Bronchial epithelial cell (primary cell): Measurements from ENCODE around the gene SLC6A3. TPM values are rescaled to one million over a fixed set of nuclear protein-coding genes. Genes with fewer than 3 reads are reported as not detected.
"Not testable (repeated sequence)": the region's sequence is repeated elsewhere in the genome, so short reads cannot be mapped to it uniquely, and the experiment has no call there.

Source experiments
- DNase-seq: peaks from one replicate; pipeline ENCODE4 v3.0.0-alpha.2; 2010; ENCODE audit warnings: low read depth
- FAIRE-seq: peaks from 2 replicates; lab custom pipeline; 2011; peaks lifted over from hg19 to GRCh38; lab: Jason Lieb, UNC
- H3K27me3 ChIP-seq: 2 replicates; pipeline ENCODE4 v1.5.1; 2011; ENCODE audit warnings: low read length; ENCODE audit not compliant: control insufficient read depth, insufficient read depth
- H3K36me3 ChIP-seq: 2 replicates; pipeline ENCODE4 v1.5.1; 2011; ENCODE audit warnings: low read length; ENCODE audit not compliant: control insufficient read depth, insufficient read depth
- H3K4me3 ChIP-seq: 2 replicates; pipeline ENCODE4 v1.5.1; 2011; ENCODE audit warnings: mild to moderate bottlenecking, low read depth, low read length, control low read depth
- total RNA-seq: library from RNA; depleted of rRNA; stranded (reverse); fragments of >200 nt; gene quantifications from 2 replicates; pipeline ENCODE4 v1.2.1, GENCODE V29; 2014
- TF ChIP-seq, protein P1 (sequence below): IDR thresholded peaks from 2 replicates; pipeline ENCODE4 v1.5.1; 2011; ENCODE audit warnings: mild to moderate bottlenecking, moderate library complexity, low read length, control low read depth, inconsistent platforms; ENCODE audit not compliant: insufficient read depth, severe bottlenecking

The SLC6A3 gene
- total RNA-seq, 1 donor from 2014 or later: not detected

DNA sequence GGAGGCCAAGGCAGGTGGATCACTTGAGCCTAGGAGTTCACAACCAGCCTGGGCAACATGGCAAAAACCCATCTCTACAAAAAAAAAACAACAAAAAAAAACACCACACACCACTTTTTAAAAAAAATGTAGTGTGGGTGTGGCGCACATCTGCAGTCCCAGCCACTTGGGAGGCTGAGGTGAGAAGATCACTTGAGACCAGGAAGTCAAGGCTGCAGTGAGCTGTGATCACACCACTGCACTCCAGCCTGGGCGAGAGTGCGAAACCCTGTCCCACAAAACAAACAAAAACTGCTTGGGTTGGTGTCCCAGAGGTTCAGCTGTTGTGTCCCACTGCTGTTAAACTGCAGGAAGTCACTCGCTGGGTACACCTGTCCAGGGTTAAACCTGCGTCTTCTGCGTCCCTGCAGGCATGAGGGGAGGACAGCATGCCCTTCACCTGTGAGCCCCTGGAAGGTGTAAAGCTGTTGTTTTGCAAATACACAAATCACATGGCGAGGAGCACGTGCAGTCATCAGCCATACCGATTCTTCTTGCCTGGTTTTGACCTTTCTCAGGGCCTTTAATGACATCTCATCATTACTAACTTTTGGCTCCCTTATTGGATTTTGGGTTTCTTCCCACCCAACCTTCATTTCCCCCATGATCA is 71.1 kb downstream of the SLC6A3 start:
- Histone ChIP-seq H3K27me3 (peaks cover 1% of the 10 kb centered on the region), H3K4me3 (no peak overlapping the region), H3K36me3 (no peaks in the 10 kb centered on the region)
- TF ChIP-seq, protein P1, sequence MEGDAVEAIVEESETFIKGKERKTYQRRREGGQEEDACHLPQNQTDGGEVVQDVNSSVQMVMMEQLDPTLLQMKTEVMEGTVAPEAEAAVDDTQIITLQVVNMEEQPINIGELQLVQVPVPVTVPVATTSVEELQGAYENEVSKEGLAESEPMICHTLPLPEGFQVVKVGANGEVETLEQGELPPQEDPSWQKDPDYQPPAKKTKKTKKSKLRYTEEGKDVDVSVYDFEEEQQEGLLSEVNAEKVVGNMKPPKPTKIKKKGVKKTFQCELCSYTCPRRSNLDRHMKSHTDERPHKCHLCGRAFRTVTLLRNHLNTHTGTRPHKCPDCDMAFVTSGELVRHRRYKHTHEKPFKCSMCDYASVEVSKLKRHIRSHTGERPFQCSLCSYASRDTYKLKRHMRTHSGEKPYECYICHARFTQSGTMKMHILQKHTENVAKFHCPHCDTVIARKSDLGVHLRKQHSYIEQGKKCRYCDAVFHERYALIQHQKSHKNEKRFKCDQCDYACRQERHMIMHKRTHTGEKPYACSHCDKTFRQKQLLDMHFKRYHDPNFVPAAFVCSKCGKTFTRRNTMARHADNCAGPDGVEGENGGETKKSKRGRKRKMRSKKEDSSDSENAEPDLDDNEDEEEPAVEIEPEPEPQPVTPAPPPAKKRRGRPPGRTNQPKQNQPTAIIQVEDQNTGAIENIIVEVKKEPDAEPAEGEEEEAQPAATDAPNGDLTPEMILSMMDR: no peak
- no peak for FAIRE-seq
- no peak for DNase-seq

DNA sequence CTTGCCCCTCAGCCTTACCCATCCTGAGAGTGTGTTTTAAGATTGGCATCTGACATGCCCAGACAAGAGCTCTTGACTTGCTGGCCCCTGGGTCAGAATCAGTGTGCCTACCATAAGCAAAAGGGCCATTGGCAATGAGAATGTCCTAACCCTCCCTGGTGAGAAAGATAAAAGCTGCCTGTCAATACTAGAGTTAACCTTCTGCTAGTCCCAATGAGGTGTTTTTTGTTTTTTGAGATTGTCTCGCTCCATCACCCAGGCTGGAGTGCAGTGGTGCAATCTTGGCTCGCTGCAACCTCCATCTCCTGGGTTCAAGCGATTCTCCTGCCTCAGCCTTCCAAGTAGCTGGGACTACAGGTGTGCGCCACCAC is 73.3 kb downstream of the SLC6A3 start:
- not testable (repeated sequence) for H3K4me3 ChIP-seq, H3K27me3 ChIP-seq, DNase-seq, H3K36me3 ChIP-seq, FAIRE-seq

DNA sequence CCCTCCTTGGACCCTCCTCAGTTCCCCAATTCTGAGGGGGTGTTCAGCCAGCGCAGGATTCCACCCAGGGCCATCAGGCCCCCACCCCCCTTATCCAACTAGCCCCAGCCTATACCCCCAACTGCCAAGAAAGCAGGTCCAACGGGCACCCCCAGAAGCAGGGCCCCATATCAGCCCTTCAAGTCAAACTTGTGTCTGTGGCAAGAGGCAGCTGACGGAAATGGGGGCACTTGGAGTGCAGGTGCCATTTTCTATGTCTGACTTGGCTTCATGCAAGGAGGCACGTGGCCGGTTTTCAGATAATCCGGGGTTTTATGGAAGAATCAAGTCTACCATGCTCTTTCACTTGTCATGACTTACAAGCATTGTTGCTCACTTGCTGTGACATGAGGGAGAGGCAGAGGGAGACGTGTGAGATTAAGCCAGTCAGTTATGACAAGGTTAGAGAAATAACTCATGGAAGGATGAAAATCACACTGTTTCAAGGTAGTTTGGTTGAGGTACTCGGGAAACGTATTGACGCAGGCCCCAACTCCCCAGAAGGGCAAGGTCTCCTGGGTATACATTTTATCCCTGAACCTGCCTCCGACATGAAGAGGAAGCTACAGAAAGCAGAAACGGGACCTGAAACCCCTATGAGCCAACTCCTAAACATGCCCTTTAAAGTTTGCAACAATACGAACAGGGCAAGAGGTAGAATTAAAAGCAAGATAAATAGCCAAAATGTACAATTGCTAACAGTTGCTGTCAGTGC is 73.8 kb downstream of the SLC6A3 start:
- TF ChIP-seq, protein P1: no peak
- H3K4me3 ChIP-seq: no peak overlapping the region
- no peaks in the 10 kb centered on the region for H3K36me3 ChIP-seq
- FAIRE-seq (no peak), DNase-seq (no peak)
- peaks cover 1% of the 10 kb centered on the region for H3K27me3 ChIP-seq

- FAIRE-seq: no peak
- Histone ChIP-seq H3K36me3 (no peaks in the 10 kb centered on the region), H3K27me3 (peaks cover 1% of the 10 kb centered on the region)
Measured at GRCh38 chr5:1370006-1370405, 75.2 kb downstream of the SLC6A3 start.

GRCh38 chr5:1368756-1369155 is 76.5 kb downstream of the SLC6A3 start:
- FAIRE-seq (no peak), DNase-seq (no peak)
- no peak overlapping the region for H3K4me3 ChIP-seq
- no peaks in the 10 kb centered on the region for H3K27me3 ChIP-seq
- TF ChIP-seq, protein P1: no peak
- H3K36me3 ChIP-seq: no peaks in the 10 kb centered on the region

More at GRCh38 chr5:1370006-1370405, 75.2 kb downstream of the SLC6A3 start:
- DNase-seq: no peak
- H3K4me3 ChIP-seq: no peak overlapping the region
- TF ChIP-seq, protein P1: no peak

- H3K36me3 ChIP-seq: no peaks in the 10 kb centered on the region
- no peak for DNase-seq
- TF ChIP-seq, protein P1: no peak
- no peaks in the 10 kb centered on the region for H3K27me3 ChIP-seq
- FAIRE-seq: no peak
- no peak overlapping the region for H3K4me3 ChIP-seq
Measured at GRCh38 chr5:1368236-1368635, 77.0 kb downstream of the SLC6A3 start.
